ENCODE measurements around the gene RBM39. TPM values are rescaled to one million over a fixed set of nuclear protein-coding genes. Genes with fewer than 3 reads are reported as not detected.

RBM39 gene
- total and polyA plus RNA-seq, 4 donors = 65.6 to 383 (median 322) TPM

DNA sequence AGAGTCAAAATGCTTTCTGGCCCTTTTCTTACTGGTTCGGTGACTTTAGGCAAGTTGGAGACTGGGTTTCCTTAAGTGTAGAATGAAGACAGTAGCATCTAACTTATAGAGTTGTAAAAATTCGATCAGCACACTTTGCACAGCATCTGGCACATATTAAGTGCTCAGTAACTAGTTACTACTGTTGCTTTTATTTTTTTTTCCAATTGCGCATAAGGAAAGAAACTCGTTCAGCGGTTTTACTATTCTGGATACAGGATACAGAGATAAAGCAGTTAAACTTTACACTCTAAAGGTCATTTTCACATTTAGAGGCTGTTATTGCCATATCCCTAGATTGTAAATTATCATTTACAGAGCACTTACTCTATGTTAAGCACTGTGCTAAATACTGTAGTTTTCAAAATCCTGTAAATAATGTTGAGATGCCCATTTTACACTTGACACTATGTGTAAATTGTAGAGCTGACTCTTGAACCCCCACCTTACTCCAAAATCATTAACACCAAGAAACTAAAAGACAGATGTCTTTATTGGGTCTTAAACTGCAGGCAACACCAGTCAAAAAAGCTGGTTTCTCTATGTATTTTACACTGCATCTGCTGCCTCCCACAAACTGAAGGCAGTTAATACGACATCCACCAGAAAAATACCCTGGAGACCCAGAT, 42.0 kb downstream of the RBM39 start:
- WGBS, 2 donors = 10% methylated on average over 6 of the region's 6 CpGs
- Histone ChIP-seq H3K4me3 (ENCODE audit: low read length in 2 of 2) (peak overlapping the region; percentile 61 to 70), H3K36me3 (ENCODE audit: control insufficient read depth in 1 of 2, insufficient read depth in 2 of 2, low read length in 1 of 2) (no peaks in the 10 kb centered on the region), H3K27ac (ENCODE audit: low read depth in 1 of 2, low read length in 2 of 2) (peak overlapping the region in 1 of 2 donors; percentile 90), H3K27me3 (ENCODE audit: control insufficient read depth in 1 of 2, insufficient read depth in 2 of 2, low read length in 1 of 2) (no peaks in the 10 kb centered on the region), H3K4me1 (ENCODE audit: control insufficient read depth in 1 of 2, insufficient read depth in 2 of 2, low read length in 2 of 2) (peaks cover 0 to 5% of the 10 kb centered on the region in 2 donors), H3K9me3 (ENCODE audit: control insufficient read depth, low read length) (no peaks in the 10 kb centered on the region)
- intact Hi-C loops (cut with DNase I) = loop anchor here in 1 of 2 donors (10.0 kb wide), 1 partner anchor 235 kb away; no protein-coding TSS in a partner anchor
- ATAC-seq (ENCODE audit: low FRiP score) = no peak
- no peak for DNase-seq

DNA sequence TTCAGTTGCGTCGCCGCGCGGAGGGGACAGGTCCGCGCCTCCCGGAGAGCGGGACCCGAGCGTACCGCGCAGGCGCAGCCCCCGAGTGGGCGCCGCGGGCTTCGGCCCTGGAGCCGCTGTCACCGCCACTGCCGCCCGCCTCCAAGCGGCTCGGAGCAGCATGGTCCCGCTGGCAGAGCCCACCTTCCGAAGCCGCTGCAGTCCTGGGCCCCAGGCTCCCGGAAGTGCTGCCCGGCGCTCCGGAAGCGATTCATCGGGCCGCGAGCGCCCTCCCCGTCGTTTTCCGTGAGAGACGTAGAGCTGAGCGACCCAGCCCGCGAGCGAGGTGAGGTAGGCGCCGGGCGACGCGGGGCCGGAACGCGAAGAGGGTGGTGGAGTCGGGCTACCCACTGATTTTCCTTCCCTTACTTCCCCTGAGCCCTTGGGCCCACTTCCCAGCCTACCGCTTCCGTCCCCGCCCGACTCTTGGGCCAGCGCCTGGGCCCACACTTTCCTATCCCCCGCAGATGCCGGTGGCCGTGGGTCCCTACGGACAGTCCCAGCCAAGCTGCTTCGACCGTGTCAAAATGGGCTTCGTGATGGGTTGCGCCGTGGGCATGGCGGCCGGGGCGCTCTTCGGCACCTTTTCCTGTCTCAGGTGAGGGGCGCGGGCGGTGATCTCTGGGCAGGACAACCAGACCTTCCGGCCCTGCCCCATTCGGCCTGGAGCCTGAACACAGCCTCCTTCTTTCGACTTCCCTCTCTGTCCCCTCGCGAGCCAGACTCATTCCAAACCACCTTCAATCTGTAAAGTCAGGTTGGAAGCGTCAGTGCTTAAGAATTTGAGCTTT, 42.7 kb downstream of the RBM39 start, which contains the start of the genes NFS1 and ROMO1:
NFS1 (minus strand) TSS at position 226 of the 830 bp plus-strand sequence; CDS start at position 162, 64 bp downstream.
ROMO1 (plus strand) TSS at position 279 of the 830 bp plus-strand sequence; CDS start at position 507, 228 bp downstream.
- 0% methylated on average over 66 to 81 of the region's 81 CpGs for WGBS, 2 donors
- DNase-seq (peak; percentile 90 to 96), ATAC-seq (ENCODE audit: low FRiP score) (peak; percentile 94)
- Histone ChIP-seq H3K27ac (ENCODE audit: low read depth in 1 of 2, low read length in 2 of 2) (peak within 1 kb of the TSS in 1 of 2 donors; percentile 90), H3K9me3 (ENCODE audit: control insufficient read depth, low read length) (no peaks in the 10 kb centered on the region), H3K36me3 (ENCODE audit: control insufficient read depth in 1 of 2, insufficient read depth in 2 of 2, low read length in 1 of 2) (no peaks in the 10 kb centered on the region), H3K4me1 (ENCODE audit: control insufficient read depth in 1 of 2, insufficient read depth in 2 of 2, low read length in 2 of 2) (peaks cover 0 to 5% of the 10 kb centered on the region in 2 donors), H3K27me3 (ENCODE audit: control insufficient read depth in 1 of 2, insufficient read depth in 2 of 2, low read length in 1 of 2) (no peaks in the 10 kb centered on the region), H3K4me3 (ENCODE audit: low read length in 2 of 2) (peak within 1 kb of the TSS; percentile 61 to 70)
- intact Hi-C loops (cut with DNase I) = loop anchor here in 1 of 2 donors (10.0 kb wide), 1 partner anchor 235 kb away; no protein-coding TSS in a partner anchor

DNA sequence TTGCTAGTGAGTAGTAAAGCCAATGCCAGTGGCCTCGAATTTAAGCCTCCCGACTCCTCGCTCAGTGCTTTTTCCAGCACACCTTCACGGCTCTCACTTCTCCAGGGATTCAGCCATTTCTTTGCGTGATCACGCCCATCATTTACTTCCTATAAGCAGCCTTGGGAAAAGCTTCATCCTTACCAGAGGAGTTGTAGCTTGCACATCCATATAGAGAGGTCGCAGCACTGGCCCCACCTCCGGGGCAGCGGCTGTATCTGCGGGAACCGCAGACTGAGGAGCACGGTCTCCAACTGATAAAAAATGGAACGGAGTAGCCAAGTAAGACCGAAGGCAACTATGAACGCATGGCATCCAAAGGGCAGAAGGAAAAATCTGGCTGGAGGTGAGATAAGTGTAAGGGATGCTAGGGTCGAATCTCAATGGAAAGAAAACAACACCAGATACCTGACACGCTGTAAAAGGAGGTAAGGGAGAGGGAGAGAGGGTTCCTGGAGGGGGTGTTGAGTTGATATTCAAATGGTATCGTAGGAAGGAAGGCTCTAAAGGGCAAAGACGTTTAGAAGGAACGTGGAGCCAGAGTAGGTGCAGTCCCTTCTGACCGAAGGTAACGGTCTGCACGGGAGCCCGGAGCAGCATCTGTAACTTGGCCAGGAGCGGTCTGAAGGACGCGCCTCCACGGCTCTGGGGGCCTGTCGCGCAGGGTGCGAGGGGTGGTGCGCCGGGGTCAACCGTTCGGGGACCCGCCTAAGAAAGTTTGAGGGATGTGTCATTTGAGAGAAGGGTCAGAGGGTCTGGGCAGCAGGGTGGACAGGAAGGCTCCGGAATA, 43.5 kb downstream of the RBM39 start:
- ATAC-seq (ENCODE audit: low FRiP score) (peak; percentile 11), DNase-seq (peak in 1 of 2 donors; percentile 56)
- H3K4me1 ChIP-seq (ENCODE audit: control insufficient read depth in 1 of 2, insufficient read depth in 2 of 2, low read length in 2 of 2) = peaks cover 0 to 5% of the 10 kb centered on the region in 2 donors
- H3K36me3 ChIP-seq (ENCODE audit: control insufficient read depth in 1 of 2, insufficient read depth in 2 of 2, low read length in 1 of 2) = no peaks in the 10 kb centered on the region
- H3K4me3 ChIP-seq (ENCODE audit: low read length in 2 of 2) = peak overlapping the region; percentile 61 to 70
- H3K27me3 ChIP-seq (ENCODE audit: control insufficient read depth in 1 of 2, insufficient read depth in 2 of 2, low read length in 1 of 2) = no peaks in the 10 kb centered on the region
- 3% methylated on average over 37 of the region's 37 CpGs for WGBS, 2 donors
- intact Hi-C loops (cut with DNase I) = loop anchor here in 1 of 2 donors (10.0 kb wide), 1 partner anchor 234 kb away; no protein-coding TSS in a partner anchor
- peak overlapping the region in 1 of 2 donors; percentile 46 for H3K27ac ChIP-seq (ENCODE audit: low read depth in 1 of 2, low read length in 2 of 2)
- no peaks in the 10 kb centered on the region for H3K9me3 ChIP-seq (ENCODE audit: control insufficient read depth, low read length)

DNA sequence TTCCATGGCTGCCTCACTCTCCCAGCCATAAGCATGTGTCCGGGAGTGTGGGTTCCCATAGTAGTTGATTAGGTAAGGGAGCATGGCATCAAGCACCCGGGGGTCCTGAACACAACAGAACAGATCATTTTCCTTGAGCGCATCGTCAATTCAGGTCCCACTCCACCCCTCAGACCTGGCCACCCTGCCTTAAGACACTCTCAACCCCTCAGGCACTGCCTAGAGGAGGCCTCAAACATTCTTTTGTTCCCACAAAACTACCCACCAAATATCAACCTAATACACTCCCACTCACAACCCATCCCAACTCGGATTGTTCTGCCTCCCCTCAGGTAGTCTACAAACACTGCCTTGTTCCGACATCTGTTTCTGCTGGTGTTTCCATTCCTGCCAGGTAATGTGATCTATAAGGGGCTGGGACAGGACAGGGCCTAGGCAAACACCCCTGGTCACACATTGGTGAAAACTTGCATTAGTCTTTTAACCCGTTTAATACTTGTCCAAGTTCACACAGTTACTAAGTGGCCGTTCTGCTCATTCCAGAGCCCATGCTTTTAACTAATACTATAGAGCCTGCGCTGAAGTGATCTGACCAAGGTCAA, 44.3 kb downstream of the RBM39 start:
- H3K4me1 ChIP-seq (ENCODE audit: control insufficient read depth in 1 of 2, insufficient read depth in 2 of 2, low read length in 2 of 2) = peaks cover 0 to 5% of the 10 kb centered on the region in 2 donors
- DNase-seq (peak in 1 of 2 donors; percentile 25), ATAC-seq (ENCODE audit: low FRiP score) (no peak)
- H3K27ac ChIP-seq (ENCODE audit: low read depth in 1 of 2, low read length in 2 of 2) = peak overlapping the region in 1 of 2 donors; percentile 17
- H3K27me3 ChIP-seq (ENCODE audit: control insufficient read depth in 1 of 2, insufficient read depth in 2 of 2, low read length in 1 of 2) = no peaks in the 10 kb centered on the region
- H3K36me3 ChIP-seq (ENCODE audit: control insufficient read depth in 1 of 2, insufficient read depth in 2 of 2, low read length in 1 of 2) = no peaks in the 10 kb centered on the region
- intact Hi-C loops (cut with DNase I) = loop anchor here in 1 of 2 donors (10.0 kb wide), 1 partner anchor 233 kb away; no protein-coding TSS in a partner anchor
- H3K4me3 ChIP-seq (ENCODE audit: low read length in 2 of 2) = no peak overlapping the region
- 66 to 68% methylated on average over 9 of the region's 9 CpGs for WGBS, 2 donors
- H3K9me3 ChIP-seq (ENCODE audit: control insufficient read depth, low read length) = no peaks in the 10 kb centered on the region

DNA sequence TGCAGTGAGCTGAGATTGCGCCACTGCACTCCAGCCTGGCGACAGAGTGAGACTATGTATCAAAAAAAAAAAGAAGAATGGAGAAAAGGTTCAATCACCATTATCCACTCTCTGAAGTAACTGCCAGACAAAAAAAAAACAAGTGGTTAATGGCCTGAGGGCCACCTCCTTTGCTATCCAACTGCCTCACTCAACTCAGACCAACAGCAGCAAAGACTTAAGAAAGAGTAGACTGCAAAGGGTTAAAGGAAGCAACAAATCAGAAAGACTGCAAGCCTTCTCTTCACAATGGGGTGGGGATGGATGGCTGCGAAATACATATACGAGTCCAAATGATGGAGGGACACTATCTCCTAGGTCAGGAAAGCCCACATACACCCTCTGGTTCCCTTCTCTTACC, 46.1 kb downstream of the RBM39 start:
- Histone ChIP-seq H3K4me3 (ENCODE audit: low read length in 2 of 2) (no peak overlapping the region), H3K4me1 (ENCODE audit: control insufficient read depth in 1 of 2, insufficient read depth in 2 of 2, low read length in 2 of 2) (peaks cover 0 to 5% of the 10 kb centered on the region in 2 donors), H3K36me3 (ENCODE audit: control insufficient read depth in 1 of 2, insufficient read depth in 2 of 2, low read length in 1 of 2) (no peaks in the 10 kb centered on the region), H3K27me3 (ENCODE audit: control insufficient read depth in 1 of 2, insufficient read depth in 2 of 2, low read length in 1 of 2) (no peaks in the 10 kb centered on the region), H3K9me3 (ENCODE audit: control insufficient read depth, low read length) (no peaks in the 10 kb centered on the region), H3K27ac (ENCODE audit: low read depth in 1 of 2, low read length in 2 of 2) (no peak overlapping the region)
- 82 to 85% methylated on average over 4 of the region's 4 CpGs for WGBS, 2 donors
- DNase-seq (peak in 1 of 2 donors; percentile 8), ATAC-seq (ENCODE audit: low FRiP score) (no peak)
- intact Hi-C loops (cut with DNase I) = loop anchor here in 1 of 2 donors (10.0 kb wide), 1 partner anchor 231 kb away; no protein-coding TSS in a partner anchor

DNA sequence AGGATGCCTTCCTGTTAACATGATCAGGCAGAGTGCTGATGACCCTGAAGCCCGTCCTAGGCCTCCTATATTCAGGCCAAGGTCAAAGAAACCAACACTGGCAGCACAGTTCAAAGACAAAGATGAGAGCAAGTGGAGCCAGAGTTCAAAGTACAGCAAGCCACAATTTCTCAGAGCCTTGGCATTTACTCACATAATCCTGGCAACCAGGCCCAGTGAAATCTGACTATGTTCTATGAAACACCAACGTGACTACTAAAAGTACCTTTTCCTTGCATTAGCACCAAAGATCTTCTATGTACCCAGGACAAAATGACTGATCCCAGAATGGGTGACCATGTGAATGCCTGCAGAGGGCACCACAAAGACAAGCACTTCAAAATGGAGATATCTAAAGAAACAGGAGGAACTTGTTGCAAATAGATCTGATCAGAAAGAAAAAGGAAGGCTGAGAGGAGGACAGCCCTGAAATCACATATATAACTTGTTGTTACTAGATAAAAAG, 46.8 kb downstream of the RBM39 start:
- peaks cover 0 to 5% of the 10 kb centered on the region in 2 donors for H3K4me1 ChIP-seq (ENCODE audit: control insufficient read depth in 1 of 2, insufficient read depth in 2 of 2, low read length in 2 of 2)
- no peak overlapping the region for H3K4me3 ChIP-seq (ENCODE audit: low read length in 2 of 2)
- H3K36me3 ChIP-seq (ENCODE audit: control insufficient read depth in 1 of 2, insufficient read depth in 2 of 2, low read length in 1 of 2) = peaks cover 0 to under 1% of the 10 kb centered on the region in 2 donors
- ATAC-seq (ENCODE audit: low FRiP score) = no peak
- no peak overlapping the region for H3K27ac ChIP-seq (ENCODE audit: low read depth in 1 of 2, low read length in 2 of 2)
- intact Hi-C loops (cut with DNase I) = loop anchor here in 1 of 2 donors (10.0 kb wide), 1 partner anchor 230 kb away; no protein-coding TSS in a partner anchor
- no peaks in the 10 kb centered on the region for H3K9me3 ChIP-seq (ENCODE audit: control insufficient read depth, low read length)
- WGBS, 2 donors = 78 to 86% methylated on average over 2 of the region's 2 CpGs
- H3K27me3 ChIP-seq (ENCODE audit: control insufficient read depth in 1 of 2, insufficient read depth in 2 of 2, low read length in 1 of 2) = no peaks in the 10 kb centered on the region
- peak in 1 of 2 donors; percentile 9 for DNase-seq

DNA sequence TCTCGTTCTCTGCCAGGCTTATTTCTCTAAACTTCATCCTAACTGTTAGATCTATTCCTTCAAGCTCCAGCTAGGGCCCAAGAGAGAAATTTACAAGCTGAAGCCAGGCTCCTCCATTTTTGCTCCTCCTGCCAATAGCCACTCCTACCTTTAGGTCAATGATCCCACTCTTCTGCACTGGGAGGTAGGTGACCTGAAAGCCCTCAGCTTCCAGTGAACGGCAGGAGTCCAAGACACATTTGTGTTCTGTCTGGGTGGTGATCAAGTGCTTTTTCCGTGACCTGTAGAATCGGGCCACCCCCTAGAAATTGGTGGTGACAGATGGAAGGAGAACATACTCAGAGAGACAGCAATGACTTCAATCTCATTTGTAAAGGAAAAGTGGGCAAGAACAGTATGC, 51.8 kb downstream of the RBM39 start:
- no peaks in the 10 kb centered on the region for H3K4me1 ChIP-seq (ENCODE audit: control insufficient read depth in 1 of 2, insufficient read depth in 2 of 2, low read length in 2 of 2)
- no peak for ATAC-seq (ENCODE audit: low FRiP score)
- intact Hi-C loops (cut with DNase I) = loop anchor here in 1 of 2 donors (10.0 kb wide), 1 partner anchor 225 kb away; no protein-coding TSS in a partner anchor
- H3K36me3 ChIP-seq (ENCODE audit: control insufficient read depth in 1 of 2, insufficient read depth in 2 of 2, low read length in 1 of 2) = peaks cover 3 to 4% of the 10 kb centered on the region in 2 donors
- DNase-seq = peak in 1 of 2 donors; percentile 42
- H3K27ac ChIP-seq (ENCODE audit: low read depth in 1 of 2, low read length in 2 of 2) = no peak overlapping the region
- no peaks in the 10 kb centered on the region for H3K9me3 ChIP-seq (ENCODE audit: control insufficient read depth, low read length)
- 82 to 85% methylated on average over 4 of the region's 4 CpGs for WGBS, 2 donors
- no peak overlapping the region for H3K4me3 ChIP-seq (ENCODE audit: low read length in 2 of 2)
- H3K27me3 ChIP-seq (ENCODE audit: control insufficient read depth in 1 of 2, insufficient read depth in 2 of 2, low read length in 1 of 2) = no peaks in the 10 kb centered on the region

Data from aorta (tissue), 5 donors.